ENCODE data around the gene ANOS1. TPM values are rescaled to one million over a fixed set of nuclear protein-coding genes. Genes with fewer than 3 reads are reported as not detected.

ANOS1 gene
- polyA plus RNA-seq, 1 of the 3 experiments (the other 2 are of a cell fraction) = under 0.01 TPM

- H3K4me3 ChIP-seq (ENCODE audit: low read depth in 2 of 2, low read length in 1 of 2) = no peak overlapping the region
- DNase-seq = no peak
- ChIA-PET POLR2A (no interaction called here), CTCF (no interaction called here)
- no peaks in the 10 kb centered on the region for H3K27me3 ChIP-seq (ENCODE audit: insufficient read depth)
- no peak for TF ChIP-seq ELF1 (IDR thresholded peaks at IDR 0.05)
- no peak for TF ChIP-seq NFIC (IDR thresholded peaks at IDR 0.05; ENCODE audit: borderline replicate concordance)
- no peak for TF ChIP-seq FOXM1 (IDR thresholded peaks at IDR 0.05; ENCODE audit: low read depth)
- no peak for TF ChIP-seq NRF1 (IDR thresholded peaks at IDR 0.05; ENCODE audit: low read depth, low read length)
- TF ChIP-seq USF2 (IDR thresholded peaks at IDR 0.05; ENCODE audit: borderline replicate concordance, low read depth, low read length) = no peak
- no peak for TF ChIP-seq CHD2 (IDR thresholded peaks at IDR 0.05; ENCODE audit: low read length, partially characterized antibody)
- no peak for TF ChIP-seq EP300 (IDR thresholded peaks at IDR 0.05; ENCODE audit: borderline replicate concordance in 1 of 2, low read depth in 1 of 2, low read length in 1 of 2)
- no peak for TF ChIP-seq GATA2 (CRISPR knock-in tag; IDR thresholded peaks at IDR 0.05)
- TF ChIP-seq RXRA (IDR thresholded peaks at IDR 0.05; ENCODE audit: borderline replicate concordance, low read depth) = no peak
- TF ChIP-seq, protein P1, sequence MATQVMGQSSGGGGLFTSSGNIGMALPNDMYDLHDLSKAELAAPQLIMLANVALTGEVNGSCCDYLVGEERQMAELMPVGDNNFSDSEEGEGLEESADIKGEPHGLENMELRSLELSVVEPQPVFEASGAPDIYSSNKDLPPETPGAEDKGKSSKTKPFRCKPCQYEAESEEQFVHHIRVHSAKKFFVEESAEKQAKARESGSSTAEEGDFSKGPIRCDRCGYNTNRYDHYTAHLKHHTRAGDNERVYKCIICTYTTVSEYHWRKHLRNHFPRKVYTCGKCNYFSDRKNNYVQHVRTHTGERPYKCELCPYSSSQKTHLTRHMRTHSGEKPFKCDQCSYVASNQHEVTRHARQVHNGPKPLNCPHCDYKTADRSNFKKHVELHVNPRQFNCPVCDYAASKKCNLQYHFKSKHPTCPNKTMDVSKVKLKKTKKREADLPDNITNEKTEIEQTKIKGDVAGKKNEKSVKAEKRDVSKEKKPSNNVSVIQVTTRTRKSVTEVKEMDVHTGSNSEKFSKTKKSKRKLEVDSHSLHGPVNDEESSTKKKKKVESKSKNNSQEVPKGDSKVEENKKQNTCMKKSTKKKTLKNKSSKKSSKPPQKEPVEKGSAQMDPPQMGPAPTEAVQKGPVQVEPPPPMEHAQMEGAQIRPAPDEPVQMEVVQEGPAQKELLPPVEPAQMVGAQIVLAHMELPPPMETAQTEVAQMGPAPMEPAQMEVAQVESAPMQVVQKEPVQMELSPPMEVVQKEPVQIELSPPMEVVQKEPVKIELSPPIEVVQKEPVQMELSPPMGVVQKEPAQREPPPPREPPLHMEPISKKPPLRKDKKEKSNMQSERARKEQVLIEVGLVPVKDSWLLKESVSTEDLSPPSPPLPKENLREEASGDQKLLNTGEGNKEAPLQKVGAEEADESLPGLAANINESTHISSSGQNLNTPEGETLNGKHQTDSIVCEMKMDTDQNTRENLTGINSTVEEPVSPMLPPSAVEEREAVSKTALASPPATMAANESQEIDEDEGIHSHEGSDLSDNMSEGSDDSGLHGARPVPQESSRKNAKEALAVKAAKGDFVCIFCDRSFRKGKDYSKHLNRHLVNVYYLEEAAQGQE (IDR thresholded peaks at IDR 0.05; ENCODE audit: low read depth, low read length) = no peak
- no peak for TF ChIP-seq SMC3 (IDR thresholded peaks at IDR 0.05; ENCODE audit: low read depth, low read length)
- no peak for TF ChIP-seq FOXJ3 (CRISPR knock-in tag; IDR thresholded peaks at IDR 0.05)
- TF ChIP-seq TCF12 (IDR thresholded peaks at IDR 0.05) = no peak
- TF ChIP-seq FOSL2 (IDR thresholded peaks at IDR 0.05; ENCODE audit: borderline replicate concordance, low read depth) = no peak
- no peak for TF ChIP-seq RCOR1 (IDR thresholded peaks at IDR 0.05; ENCODE audit: low read length)
- TF ChIP-seq IRF3 (IDR thresholded peaks at IDR 0.05; ENCODE audit: low read depth, low read length) = no peak
- no peak for TF ChIP-seq SIN3A (IDR thresholded peaks at IDR 0.05; ENCODE audit: borderline replicate concordance, low read depth, low read length)
- H3K79me2 ChIP-seq (ENCODE audit: insufficient read depth) = no peaks in the 10 kb centered on the region
- no peak overlapping the region for H3K9ac ChIP-seq
- no peak overlapping the region for H3K27ac ChIP-seq (ENCODE audit: low read depth in 2 of 2, low read length in 1 of 2)
- no peaks in the 10 kb centered on the region for H4K20me1 ChIP-seq (ENCODE audit: insufficient read depth)
- no peak overlapping the region for H3K4me2 ChIP-seq
- no peaks in the 10 kb centered on the region for H3K4me1 ChIP-seq (ENCODE audit: control insufficient read depth in 1 of 2, insufficient read depth in 2 of 2, low read depth in 1 of 2, low read length in 1 of 2)
- H3K9me2 ChIP-seq = no peaks in the 10 kb centered on the region
- H3K36me3 ChIP-seq (replicated peaks in 1 of 2; ENCODE audit: control insufficient read depth in 1 of 2, insufficient read depth in 2 of 2, low read length in 1 of 2) = no peaks in the 10 kb centered on the region
- no peaks in the 10 kb centered on the region for H3F3A ChIP-seq (replicated peaks; ENCODE audit: insufficient read depth)
- H3K9me3 ChIP-seq = no peaks in the 10 kb centered on the region
- no peak overlapping the region for H2AFZ ChIP-seq (ENCODE audit: low read depth)
Measured at GRCh38 chrX:8586953-8587352, 145.0 kb downstream of the ANOS1 start.
